Right forelimb (tissue), 1 donor: ENCODE results near the gene IFTAP.
"Not testable (repeated sequence)": the region's sequence is repeated elsewhere in the genome, so short reads cannot be mapped to it uniquely, and the experiment has no call there.

Experiments
- DNase-seq: peaks from one replicate; pipeline ENCODE4 v3.0.0-alpha.2; 2018

IFTAP gene, protein sequence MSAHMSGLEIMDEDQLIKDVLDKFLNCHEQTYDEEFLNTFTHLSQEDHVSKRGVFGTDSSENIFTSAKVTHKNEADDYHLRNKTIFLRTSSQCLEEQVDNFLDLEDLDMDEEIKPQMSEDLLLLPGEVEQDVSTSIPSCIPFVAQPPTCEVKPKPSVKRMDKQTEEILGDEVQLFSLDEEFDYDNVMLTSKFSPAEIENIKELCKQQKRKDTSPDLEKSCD

DNA sequence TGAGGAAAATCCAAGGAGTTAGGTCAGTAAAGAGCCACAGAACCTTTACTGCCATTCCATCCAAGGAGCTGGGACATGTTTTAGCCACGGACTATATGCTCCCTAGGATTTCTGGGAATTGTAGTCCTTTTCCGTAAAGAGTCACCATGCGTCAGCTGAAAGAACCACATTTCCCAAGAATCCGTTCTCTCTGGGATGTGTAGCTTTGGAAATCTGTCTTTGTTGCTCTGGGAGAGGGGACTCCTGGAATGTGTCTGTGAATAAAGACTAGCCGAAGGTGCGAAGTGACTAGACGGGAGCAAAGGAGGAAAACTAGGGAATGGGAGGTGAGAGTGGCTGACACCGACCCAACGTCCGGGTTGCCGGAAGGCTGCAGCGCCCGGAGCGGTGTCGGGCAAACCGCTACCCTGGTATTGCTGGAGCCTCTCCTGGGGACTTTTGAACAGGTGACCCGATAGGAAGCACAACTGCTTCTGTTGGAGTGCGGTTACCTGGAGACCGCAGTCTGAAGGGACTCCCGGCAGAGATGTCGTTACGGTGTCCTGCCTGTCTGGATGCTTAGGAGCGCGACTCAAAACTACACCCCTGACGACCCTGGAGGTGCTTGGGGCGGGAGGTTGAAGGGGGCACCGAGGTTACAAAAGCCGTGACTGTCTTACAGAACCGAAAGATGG, at the start of gene IFTAP:
Gene IFTAP, plus strand, starts transcription at position 187 of the 674 bp plus-strand sequence. CDS start 15,602 bp downstream, outside the sequence.
- DNase-seq: peak; percentile 76

DNA sequence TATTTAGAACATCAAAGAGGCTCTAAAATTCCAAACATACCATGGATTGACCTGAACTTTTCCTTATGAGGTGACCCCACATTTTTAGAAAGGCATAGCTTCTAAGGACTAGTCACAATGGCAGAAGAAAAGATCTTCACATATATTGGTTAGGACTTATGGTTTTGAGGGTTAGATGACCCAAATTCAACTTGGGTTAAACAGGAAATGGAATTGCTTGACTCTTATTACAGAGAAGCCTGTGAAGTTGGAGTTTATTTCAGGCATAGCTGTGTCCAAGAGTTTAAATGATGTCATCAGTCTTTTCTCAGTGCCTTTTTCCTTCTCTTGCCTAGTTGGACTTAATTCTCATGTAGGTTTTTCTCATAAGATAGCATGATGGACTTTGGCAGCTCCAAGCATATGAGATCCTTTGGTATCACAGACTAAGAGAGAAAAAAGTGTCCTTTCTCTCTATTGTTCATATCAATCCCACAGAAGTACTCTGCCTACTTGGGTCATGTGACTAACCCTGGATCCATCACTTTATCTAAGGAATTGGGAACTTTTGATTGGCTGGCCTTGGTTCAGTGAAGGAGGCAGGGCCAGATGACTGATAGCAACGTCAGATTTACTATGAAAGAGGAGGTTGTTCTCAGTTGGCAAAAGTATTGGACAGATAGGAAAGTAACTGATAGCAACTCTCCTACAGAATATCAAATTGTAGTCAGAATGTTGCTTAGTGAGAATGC, 43.8 kb upstream of the IFTAP start:
- no peak for DNase-seq

DNA sequence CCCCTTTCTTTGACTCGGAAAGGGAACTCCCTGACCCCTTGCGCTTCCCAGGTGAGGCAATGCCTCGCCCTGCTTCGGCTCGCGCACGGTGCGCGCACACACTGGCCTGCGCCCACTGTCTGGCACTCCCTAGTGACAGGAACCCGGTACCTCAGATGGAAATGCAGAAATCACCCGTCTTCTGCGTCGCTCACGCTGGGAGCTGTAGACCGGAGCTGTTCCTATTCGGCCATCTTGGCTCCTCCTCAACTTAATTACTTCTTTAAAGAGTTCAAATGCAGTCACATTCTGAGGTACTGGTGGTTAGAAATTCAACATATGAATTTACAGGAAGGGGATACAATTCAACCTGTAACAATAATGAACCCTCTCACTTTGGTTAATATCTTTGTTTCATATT, 36.9 kb upstream of the IFTAP start:
- DNase-seq: not testable (repeated sequence)

DNA sequence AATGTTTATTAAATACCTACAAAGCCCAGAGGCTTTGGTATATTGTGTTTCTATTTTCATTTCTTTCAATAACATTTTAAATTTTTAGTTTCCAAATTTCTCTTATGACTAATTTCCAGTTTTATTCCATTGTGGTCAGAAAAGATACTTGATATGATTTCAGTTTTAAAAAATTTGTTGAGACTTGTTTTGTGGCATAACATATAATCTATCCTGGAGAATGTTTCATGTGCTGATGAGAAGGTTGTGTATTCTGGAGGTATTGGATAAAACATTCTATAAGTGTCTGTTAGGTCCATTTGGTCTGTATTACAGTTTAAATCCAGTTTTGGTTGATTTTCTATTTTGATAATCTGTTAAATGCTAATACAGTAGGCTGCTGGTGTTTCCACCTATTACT, 36.3 kb upstream of the IFTAP start:
- no peak for DNase-seq

DNA sequence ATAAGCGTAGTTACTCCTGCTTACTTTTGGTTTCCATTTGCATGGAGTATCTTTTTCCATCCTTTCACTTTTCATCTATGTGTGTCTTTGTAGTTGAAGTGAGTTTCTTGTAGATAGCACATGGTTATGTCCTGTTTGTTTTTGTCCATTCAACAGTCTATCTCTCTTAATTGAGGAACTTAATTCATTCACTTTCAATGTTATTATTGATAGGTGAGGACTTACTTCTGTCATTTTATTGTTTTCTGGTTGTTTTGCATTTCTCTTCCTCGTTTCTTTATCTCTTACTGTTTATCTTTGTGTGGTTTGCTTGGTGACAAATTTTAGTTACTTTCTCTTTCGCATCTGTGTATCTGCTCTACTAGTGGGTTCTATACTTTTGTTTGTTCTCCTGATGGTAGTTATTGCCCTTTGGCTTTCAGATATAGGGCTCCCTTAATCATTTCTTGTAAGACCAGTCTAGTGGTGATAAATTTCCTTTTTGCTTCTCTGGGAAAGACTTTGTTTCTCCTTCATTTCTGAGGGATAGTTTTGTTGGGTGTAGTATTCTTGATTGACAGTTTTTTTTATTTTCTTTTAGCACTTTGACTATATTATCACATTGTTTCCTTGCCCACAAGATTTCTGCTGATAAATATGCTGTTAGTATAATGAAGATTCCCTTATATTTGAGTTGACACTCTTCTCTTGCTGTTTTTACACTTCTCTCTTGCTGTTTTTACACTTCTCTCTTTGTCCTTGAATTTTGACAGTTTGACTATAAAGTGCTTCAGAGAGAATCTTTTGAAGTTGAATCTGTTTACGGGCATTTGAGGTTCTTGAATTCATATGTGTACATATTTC, 35.5 kb upstream of the IFTAP start:
- no peak for DNase-seq

DNA sequence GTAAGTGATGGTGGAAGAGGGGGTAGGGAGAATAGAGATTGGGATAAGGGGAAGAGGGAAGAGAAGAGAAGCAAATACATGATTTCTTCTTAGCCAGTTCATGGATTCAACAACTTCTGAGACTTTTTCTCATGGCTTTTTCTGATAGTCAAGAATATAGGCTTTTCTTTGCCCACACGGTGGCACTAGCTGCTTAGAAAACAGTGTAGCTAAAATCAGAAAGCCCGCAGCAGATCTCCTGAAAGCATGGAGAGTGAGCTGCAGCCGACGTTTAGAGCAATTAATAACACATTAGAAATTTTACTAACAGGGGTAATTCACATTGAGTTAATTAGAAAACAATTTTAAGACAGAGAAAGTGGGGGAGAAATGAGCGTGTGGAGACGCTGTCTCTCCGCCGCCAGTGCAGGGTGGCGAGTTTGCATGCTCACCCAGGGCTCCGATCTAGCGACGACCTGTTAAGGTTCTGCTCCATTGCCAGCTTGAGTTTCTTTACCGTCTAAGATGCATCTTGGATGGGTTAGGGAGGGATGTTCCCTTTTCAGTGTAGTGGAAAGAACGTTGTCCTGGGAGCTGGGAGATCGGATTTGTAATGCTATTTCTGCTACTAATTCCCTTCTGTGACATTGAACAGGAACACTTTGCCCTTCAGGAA, 29.8 kb upstream of the IFTAP start:
- peak; percentile 77 for DNase-seq

DNA sequence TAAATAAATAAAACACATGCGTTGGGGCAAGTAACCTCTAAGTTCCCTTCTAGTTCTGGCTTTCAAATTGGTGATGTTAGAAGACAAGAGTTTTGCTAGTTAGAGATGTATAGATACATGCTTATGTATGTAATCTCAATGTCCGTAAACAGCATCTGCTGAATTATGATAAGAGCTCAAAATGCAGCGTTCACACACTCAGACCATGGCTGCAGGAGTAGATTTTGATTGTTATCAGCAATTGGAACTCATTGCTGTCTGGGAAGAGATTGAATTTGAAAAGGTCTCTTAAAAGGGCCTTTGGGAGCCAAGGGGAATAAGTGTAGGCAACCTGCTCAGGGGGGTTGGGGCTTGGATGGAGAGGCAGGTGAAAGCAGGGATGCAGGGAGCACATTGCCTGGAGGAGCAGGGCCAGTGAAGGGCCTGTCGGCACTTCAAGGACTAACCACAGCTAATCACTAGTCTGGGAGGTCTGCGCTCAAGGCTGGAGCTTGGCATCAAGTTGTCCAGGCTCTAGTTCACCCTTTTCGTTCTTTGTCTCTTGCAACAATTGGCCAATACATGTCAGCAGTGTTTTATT, 29.2 kb upstream of the IFTAP start:
- DNase-seq: no peak

DNA sequence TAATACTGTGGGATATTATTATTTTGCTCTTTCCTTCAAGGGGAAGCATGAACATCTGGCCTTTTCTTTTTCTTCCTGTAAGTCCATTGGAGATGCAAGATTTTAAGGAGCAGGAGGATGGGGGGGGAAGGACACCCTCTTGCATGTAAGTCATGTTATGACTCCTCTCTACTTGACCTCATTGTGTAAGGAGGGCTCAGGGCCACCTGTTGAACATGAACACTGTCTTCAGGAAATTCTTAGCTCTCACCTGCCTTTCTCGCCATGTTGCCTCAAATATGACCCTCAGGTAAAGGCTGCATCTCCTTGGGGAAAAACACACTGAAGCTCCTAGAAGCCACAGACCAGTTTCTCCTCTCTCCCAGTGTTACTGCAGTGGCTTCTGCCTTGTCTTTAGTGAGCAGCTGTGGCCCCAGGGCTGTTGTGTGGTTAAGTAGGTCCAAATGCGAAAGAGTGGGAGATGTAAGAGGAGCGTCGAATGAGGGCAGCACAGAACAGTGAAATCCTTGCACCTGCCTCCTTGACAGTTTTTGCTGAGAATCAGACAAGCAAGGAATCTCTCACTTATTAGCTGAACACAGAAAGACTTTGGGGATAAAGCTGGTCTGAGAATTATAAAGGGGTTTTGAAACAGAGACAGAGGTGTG, 27.8 kb upstream of the IFTAP start:
- DNase-seq: no peak

DNA sequence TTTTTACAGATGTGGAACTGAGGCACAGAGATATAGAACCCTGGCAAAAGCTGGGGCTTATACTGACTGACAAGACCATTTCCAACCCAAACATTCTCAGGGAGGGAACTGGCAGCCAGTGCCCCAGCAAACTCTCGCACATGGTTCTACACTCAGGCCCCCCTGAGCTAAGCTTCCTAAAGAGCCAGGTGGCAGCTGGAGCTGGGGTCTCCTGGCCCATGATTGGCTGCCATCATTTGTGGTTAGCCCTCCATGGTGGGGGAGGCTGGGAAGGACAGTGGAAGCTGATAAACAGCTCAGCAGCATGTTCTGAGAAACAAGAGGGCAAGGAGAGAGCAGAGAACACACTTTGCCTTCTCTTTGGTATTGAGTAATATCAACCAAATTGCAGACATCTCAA, 26.6 kb upstream of the IFTAP start, which contains the start of gene RAG1:
Gene RAG1, plus strand, starts transcription at position 314 of the 400 bp plus-strand sequence. CDS start 5,298 bp downstream, outside the sequence.
- no peak for DNase-seq

DNA sequence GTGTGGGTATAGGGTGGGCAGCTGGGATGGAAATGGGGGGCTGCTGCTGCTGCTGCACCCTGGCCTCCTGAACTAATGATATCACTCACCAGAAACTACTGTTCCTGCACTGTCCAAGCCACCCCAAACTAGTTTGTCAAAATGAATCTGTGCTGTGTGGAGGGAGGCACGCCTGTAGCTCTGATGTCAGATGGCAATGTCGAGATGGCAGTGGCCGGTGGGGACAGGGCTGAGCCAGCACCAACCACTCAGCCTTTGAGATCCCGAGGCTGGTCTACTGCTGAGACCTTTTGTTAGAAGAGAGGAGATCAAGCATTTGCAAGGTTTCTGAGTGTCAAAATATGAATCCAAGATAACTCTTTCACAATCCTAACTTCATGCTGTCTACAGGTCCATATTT, 25.2 kb upstream of the IFTAP start:
- no peak for DNase-seq

DNA sequence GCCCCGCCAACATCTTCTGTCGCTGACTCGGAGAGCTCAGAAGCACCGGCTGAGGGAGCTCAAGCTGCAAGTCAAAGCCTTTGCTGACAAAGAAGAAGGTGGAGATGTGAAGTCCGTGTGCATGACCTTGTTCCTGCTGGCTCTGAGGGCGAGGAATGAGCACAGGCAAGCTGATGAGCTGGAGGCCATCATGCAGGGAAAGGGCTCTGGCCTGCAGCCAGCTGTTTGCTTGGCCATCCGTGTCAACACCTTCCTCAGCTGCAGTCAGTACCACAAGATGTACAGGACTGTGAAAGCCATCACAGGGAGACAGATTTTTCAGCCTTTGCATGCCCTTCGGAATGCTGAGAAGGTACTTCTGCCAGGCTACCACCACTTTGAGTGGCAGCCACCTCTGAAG, 19.8 kb upstream of the IFTAP start:
- DNase-seq: no peak

DNA sequence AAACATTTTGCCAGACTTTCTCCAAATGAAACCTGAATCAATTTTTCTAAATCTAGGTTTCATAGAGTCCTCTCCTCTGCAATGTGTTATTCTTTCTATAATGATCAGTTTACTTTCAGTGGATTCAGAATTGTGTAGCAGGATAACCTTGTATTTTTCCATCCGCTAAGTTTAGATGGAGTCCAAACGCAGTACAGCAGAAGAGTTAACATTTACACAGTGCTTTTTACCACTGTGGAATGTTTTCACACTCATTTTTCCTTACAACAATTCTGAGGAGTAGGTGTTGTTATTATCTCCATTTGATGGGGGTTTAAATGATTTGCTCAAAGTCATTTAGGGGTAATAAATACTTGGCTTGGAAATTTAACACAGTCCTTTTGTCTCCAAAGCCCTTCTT, 16.9 kb upstream of the IFTAP start:
- no peak for DNase-seq

DNA sequence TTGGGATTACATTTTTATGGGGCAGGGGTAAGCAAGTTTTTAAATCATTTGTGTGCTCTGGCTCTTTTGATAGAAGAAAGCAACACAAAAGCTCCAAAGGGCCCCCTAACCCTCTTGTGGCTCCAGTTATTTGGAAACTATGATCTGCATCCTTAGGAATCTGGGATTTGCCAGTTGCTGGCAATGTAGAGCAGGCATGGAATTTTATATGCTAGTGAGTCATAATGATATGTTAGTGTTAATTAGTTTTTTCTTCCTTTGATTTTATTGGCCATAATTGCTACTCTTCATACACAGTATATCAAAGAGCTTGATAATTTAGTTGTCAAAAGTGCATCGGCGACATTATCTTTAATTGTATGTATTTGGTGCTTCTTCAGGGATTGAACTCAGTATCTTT, 16.4 kb upstream of the IFTAP start:
- DNase-seq: no peak

DNA sequence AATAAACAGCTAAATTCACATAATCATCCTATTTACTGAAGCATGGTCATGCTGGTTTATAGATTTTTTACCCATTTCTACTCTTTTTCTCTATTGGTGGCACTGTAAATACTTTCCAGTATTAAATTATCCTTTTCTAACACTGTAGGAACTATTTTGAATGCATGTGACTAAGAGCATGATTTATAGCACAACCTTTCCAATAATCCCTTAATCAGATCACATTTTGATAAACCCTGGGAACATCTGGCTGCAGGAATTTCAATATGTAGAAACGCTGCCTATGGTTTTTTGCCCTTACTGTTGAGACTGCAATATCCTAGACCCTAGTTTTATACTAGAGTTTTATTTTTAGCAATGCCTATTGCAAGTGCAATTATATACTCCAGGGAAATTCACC, 15.8 kb upstream of the IFTAP start:
- DNase-seq: no peak

DNA sequence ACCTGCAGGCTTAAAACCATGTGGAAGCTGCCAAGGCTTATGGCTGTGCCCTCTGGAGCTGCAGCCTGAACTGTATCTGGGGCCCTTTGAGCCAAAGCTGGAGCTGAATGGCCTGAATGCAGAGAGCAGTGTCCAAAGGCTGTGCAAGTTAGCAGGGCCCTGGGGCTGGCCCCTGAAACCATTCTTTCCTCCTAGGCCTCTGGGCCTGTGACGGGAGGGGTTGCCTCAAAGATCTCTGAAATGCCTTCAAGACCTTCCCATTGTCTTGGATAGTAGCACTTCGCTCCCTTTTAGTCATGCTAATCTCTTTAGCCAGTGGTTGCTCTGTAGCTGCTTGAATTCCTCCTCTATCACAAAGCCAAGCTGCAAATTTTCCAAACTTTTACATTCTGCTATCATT, 12.8 kb upstream of the IFTAP start:
- no peak for DNase-seq

DNA sequence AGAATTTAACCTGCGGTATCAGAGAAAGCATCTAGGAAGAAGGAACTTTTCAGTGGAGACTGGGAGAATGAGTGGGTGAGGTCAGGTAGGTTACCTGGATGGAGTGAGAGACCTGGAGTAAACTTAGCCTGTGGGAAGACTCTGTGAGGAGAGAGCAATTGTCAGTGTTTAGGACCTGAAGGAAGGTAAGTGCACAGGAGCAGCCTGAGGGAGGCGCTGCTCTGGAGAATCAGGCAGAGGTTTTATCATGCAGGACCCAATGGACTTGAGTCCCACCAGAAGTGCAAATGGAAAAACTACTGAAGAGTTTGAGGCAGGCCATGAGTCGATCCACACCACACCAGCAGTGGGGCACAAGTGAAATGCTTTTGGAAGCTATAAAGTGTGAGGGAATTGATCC, 10.6 kb upstream of the IFTAP start:
- DNase-seq: no peak

DNA sequence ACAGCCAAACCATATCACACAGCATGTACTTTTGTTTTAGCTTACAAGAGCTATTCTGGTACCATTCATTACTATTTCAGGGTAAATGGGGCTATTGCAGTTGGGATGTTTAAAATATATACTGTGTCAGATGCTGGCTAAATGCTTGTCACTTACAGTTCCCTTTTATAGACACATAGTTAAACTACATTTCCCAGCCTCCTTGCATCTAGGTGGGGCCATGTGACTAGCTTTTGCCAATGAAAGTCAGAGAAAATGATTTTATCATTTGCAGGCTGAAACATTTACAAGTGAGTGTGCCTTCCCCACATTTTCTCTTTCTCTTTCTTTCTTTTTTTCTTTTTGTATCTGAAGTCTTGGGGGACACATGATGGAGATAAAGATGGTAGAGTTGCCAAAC, 7.8 kb upstream of the IFTAP start:
- no peak for DNase-seq

DNA sequence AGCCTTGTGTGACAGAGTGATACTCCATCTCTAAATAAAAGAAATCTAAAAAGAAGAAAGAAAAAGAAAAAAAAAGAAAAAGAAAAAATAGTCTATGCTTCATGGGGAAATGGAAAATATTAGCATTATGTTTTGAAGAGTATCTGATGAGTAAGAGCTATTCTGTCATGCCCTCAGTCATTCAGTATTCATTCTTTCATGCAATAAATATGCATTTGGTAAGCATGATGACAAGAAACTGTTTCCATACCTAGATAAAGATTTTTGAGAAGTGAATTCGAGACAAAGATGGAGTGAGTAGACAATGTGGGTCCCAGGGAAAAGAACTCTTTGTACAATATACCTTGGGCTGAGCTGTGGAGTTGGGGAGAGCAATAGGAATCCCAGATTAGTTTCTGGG, 6.2 kb upstream of the IFTAP start:
- DNase-seq: no peak

DNA sequence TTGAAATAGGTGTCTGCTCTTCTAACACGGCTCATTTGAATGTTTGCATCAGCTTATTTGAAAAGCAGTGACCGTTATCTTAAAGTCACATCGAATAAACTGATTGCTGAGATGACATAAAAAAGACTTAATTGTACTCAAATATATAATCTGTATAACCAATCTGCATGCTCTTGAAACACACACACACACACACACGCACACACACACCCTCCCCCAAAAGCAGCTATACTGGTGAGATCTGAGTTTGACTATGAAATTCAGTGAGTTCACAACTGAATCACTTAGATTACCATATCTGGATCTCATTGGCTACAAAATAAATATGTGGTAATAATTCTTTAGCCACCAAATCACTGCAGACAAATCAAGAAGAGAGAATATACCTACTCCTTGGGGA, 3.8 kb upstream of the IFTAP start:
- DNase-seq: no peak

DNA sequence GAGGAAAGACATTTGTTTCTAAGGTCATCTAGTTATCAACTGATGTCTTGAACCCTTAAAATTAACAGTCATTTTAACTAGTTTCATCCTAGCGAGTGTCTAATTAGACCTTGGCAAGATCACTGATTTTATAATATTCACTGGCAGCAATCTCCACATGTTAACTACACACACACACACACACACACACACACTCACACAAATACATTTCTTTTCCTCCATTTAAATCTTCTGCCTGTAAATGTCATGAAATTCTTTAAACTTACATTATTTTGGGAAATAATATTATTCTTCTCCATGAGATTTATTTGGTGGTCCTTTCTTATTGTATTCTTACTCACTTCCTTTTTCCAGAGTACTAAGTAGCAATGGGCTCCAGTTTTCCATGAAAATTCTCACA, 2.9 kb upstream of the IFTAP start:
- DNase-seq: no peak

DNA sequence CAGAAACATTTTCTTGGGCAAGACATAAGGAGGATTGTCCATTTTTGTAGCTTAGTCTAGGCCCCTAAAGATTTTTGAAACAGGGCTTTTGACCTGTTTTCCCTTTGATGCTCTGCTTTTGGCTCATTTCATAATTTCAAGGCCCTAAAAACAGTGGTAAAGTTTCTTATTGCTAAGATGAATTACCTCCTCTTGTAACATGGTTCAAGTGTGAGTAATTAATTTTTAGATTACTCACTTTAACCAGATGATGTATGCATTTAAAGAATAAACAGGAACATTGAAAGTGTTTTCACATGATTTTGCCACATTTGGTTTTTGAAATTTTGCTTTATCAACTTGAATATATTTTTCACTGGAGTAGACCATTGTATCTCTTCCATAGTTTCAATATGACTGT, 2.6 kb downstream of the IFTAP start:
- DNase-seq: no peak

DNA sequence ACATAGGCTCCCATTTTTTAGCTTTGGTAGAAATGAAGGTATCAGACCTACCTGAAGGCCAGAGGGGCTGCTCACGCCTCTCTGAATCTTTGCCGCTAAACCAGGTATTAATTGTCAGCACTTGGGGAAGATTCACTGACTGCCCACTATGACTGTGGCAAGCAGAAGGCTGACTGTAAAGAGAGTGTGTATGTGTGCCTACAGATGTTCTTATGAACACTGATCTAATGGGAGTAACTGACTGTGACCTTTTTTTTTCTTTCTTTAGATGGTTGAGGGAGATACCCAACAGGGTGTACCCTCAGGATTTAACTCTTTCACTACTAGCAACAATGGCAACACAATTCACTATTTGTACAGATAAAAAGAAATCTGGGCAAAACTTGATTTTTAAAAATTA, 3.7 kb downstream of the IFTAP start, which contains the start of gene RAG2:
Gene RAG2, minus strand, starts transcription at position 186 of the 400 bp plus-strand sequence. CDS start 4,068 bp downstream, outside the sequence.
- no peak for DNase-seq
